Colonic mucosa (tissue), 4 donors: ENCODE measurements around the gene RNF41. TPM values are rescaled to one million over a fixed set of nuclear protein-coding genes. Genes with fewer than 3 reads are reported as not detected.
A peak's percentile ranks its signal among the peaks of the same experiment; 100 is the strongest.

ENCODE experiments used
- DNase-seq: peaks from one replicate; pipeline ENCODE4 v3.0.0-alpha.2; 2020
- H3K27ac ChIP-seq: fragments of 200-600 bp; one replicate; pipeline ENCODE4 v1.8.0; 2021
- H3K27me3 ChIP-seq: fragments of 200-600 bp; one replicate; pipeline ENCODE4 v1.8.0; 2021
- H3K36me3 ChIP-seq: fragments of 200-600 bp; one replicate; pipeline ENCODE4 v1.8.0; 2021
- H3K4me1 ChIP-seq: fragments of 200-600 bp; one replicate; pipeline ENCODE4 v1.8.0; 2021; ENCODE audit warnings: mild to moderate bottlenecking
- H3K4me3 ChIP-seq: fragments of 200-600 bp; one replicate; pipeline ENCODE4 v1.8.0; 2021
- H3K9ac ChIP-seq, 2 donors: one replicate each; pipeline ENCODE4 v1.7.0; 2013; ENCODE audit warnings: control low read depth in 2 of 2, low read depth in 2 of 2, low read length in 2 of 2
- H3K9me3 ChIP-seq: fragments of 200-600 bp; one replicate; pipeline ENCODE4 v1.8.0; 2021
- CTCF ChIP-seq: fragments of 200-600 bp; IDR thresholded peaks from one replicate; pipeline ENCODE4 v1.8.0; 2022; ENCODE audit warnings: antibody characterized with exemption, mild to moderate bottlenecking
- intact Hi-C: fragments of 100-400 bp; cut with DNase I; formaldehyde crosslinking; loops from one replicate; pipeline ENCODE4 v1.14.1; 2022
- total RNA-seq, 2 donors: library from RNA; stranded (reverse); fragmentation: NEBNext Ultra II Directional in 1 of 2; extraction: Animal tissue kit (Norgen Biotek cat#: 25700) in 1 of 2; gene quantifications; one replicate each; pipeline ENCODE4 v1.2.1, GENCODE V29; 2021
- donor health status: healthy.
- donor health status: DM: no; HTN: no; CAD: no.
- donor health status: DM: no; HTN: no; CAD: no.

Gene RNF41
- total RNA-seq, 2 donors from 2014 or later = 29.0 to 36.0 TPM

- peak within 1 kb of the TSS; percentile 73 to 88 for H3K9ac ChIP-seq
- H3K36me3 ChIP-seq = no peaks in the 10 kb centered on the region
- no peaks in the 10 kb centered on the region for H3K27me3 ChIP-seq
- peak within 1 kb of the TSS; percentile 92 for H3K27ac ChIP-seq
- intact Hi-C loops = loop anchor here (5.0 kb wide), 1 partner anchor 33 kb away; the partner anchor contains the start of gene ANKRD52
- peak within 1 kb of the TSS; percentile 70 for H3K4me3 ChIP-seq
- peak; percentile 99 for DNase-seq
- H3K9me3 ChIP-seq = no peaks in the 10 kb centered on the region
- TF ChIP-seq CTCF = peak; percentile 88
- peaks cover 20% of the 10 kb centered on the region for H3K4me1 ChIP-seq
Observed at GRCh38 chr12:56224102-56224701, 2.5 kb upstream of the RNF41 start, which contains the start of gene NABP2. NABP2 (plus strand) TSS chr12:56224342; CDS start chr12:56224857, 515 bp downstream.

GRCh38 chr12:56223571-56224101 is 1.9 kb upstream of the RNF41 start:
- Histone ChIP-seq H3K27ac (peak overlapping the region; percentile 92), H3K9ac (peak overlapping the region; percentile 13 to 88), H3K9me3 (no peaks in the 10 kb centered on the region), H3K36me3 (no peaks in the 10 kb centered on the region), H3K4me1 (peaks cover 20% of the 10 kb centered on the region), H3K27me3 (no peaks in the 10 kb centered on the region), H3K4me3 (peak overlapping the region; percentile 70)
- no peak for DNase-seq
- TF ChIP-seq CTCF = no peak
- intact Hi-C loops = loop anchor here (5.0 kb wide), 1 partner anchor 34 kb away; the partner anchor contains the start of gene ANKRD52

GRCh38 chr12:56222531-56222895 is 791 bp upstream of the RNF41 start:
- no peak for TF ChIP-seq CTCF
- H3K9ac ChIP-seq = peak overlapping the region; percentile 80 to 93
- H3K27ac ChIP-seq = peak overlapping the region; percentile 92
- no peaks in the 10 kb centered on the region for H3K27me3 ChIP-seq
- no peaks in the 10 kb centered on the region for H3K9me3 ChIP-seq
- no peaks in the 10 kb centered on the region for H3K36me3 ChIP-seq
- peaks cover 20% of the 10 kb centered on the region for H3K4me1 ChIP-seq
- intact Hi-C loops = loop anchor here (5.0 kb wide), 1 partner anchor 35 kb away; the partner anchor contains the start of gene ANKRD52
- H3K4me3 ChIP-seq = peak overlapping the region; percentile 60
- no peak for DNase-seq

- Histone ChIP-seq H3K27ac (peak overlapping the region; percentile 92), H3K27me3 (no peaks in the 10 kb centered on the region), H3K36me3 (no peaks in the 10 kb centered on the region), H3K4me3 (peak overlapping the region; percentile 60), H3K9me3 (no peaks in the 10 kb centered on the region), H3K4me1 (peaks cover 20% of the 10 kb centered on the region), H3K9ac (peak overlapping the region; percentile 90 to 93)
- intact Hi-C loops = loop anchor here (5.0 kb wide), 1 partner anchor 36 kb away; the partner anchor contains the start of gene ANKRD52
- peak; percentile 53 for DNase-seq
- no peak for TF ChIP-seq CTCF
Observed at GRCh38 chr12:56221232-56221756, 428 bp downstream of the RNF41 start.

- Histone ChIP-seq H3K27me3 (no peaks in the 10 kb centered on the region), H3K4me1 (peaks cover 20% of the 10 kb centered on the region), H3K4me3 (peak overlapping the region; percentile 60), H3K27ac (peak overlapping the region; percentile 92), H3K9me3 (no peaks in the 10 kb centered on the region), H3K9ac (peak overlapping the region; percentile 90 to 93), H3K36me3 (no peaks in the 10 kb centered on the region)
- no peak for TF ChIP-seq CTCF
- DNase-seq = no peak
- intact Hi-C loops = loop anchor here (5.0 kb wide), 1 partner anchor 37 kb away; the partner anchor contains the start of gene ANKRD52
Observed at GRCh38 chr12:56220611-56221231, 1.0 kb downstream of the RNF41 start.
